HepG2 (cell line): ENCODE results near the gene C9orf43. TPM values are rescaled to one million over a fixed set of nuclear protein-coding genes. Genes with fewer than 3 reads are reported as not detected.
A peak's percentile ranks its signal among the peaks of the same experiment; 100 is the strongest.

ENCODE experiments used
- BCLAF1 ChIP-seq: fragments of 450-650 bp; IDR thresholded peaks from 2 replicates; pipeline ENCODE4 v1.6.1; 2017; ENCODE audit warnings: mild to moderate bottlenecking
- HNRNPUL1 ChIP-seq: fragments of 200-400 bp; formaldehyde crosslinking; IDR thresholded peaks from 2 replicates; pipeline ENCODE4 v1.6.1; 2017; ENCODE audit warnings: low read depth, mild to moderate bottlenecking, low read length, moderate library complexity
- KAT7 ChIP-seq: IDR thresholded peaks from 2 replicates; pipeline ENCODE4 v1.6.1; 2018; ENCODE audit warnings: borderline replicate concordance, missing compliant biosample characterization
- KDM4B ChIP-seq: sonication (generic); formaldehyde crosslinking; IDR thresholded peaks from 2 replicates; pipeline ENCODE4 v1.4.0; 2020; ENCODE audit warnings: missing genetic modification reagents
- MTA3 ChIP-seq: sonication (generic); formaldehyde crosslinking; IDR thresholded peaks from 2 replicates; pipeline ENCODE4 v1.4.0; 2020; ENCODE audit warnings: missing genetic modification reagents
- SMARCC2 ChIP-seq: fragments of 450-650 bp; IDR thresholded peaks from 2 replicates; pipeline ENCODE4 v1.6.1; 2017; ENCODE audit warnings: antibody characterized with exemption, mild to moderate bottlenecking
- THAP7 ChIP-seq: sonication (generic); formaldehyde crosslinking; IDR thresholded peaks from 2 replicates; pipeline ENCODE4 v1.8.1; 2023; ENCODE audit warnings: mild to moderate bottlenecking, missing genetic modification reagents
- ZNF260 ChIP-seq: sonication (generic); formaldehyde crosslinking; IDR thresholded peaks from 2 replicates; pipeline ENCODE4 v1.4.0; 2020; ENCODE audit warnings: missing genetic modification reagents, low read depth, mild to moderate bottlenecking, borderline replicate concordance
- ZNF263 ChIP-seq: sonication (generic); formaldehyde crosslinking; IDR thresholded peaks from 2 replicates; pipeline ENCODE4 v1.4.0; 2020; ENCODE audit warnings: missing genetic modification reagents
- ZNF543 ChIP-seq: sonication (generic); formaldehyde crosslinking; IDR thresholded peaks from 2 replicates; pipeline ENCODE4 v1.4.0; 2020; ENCODE audit warnings: mild to moderate bottlenecking, missing genetic modification reagents
- ZNF580 ChIP-seq: IDR thresholded peaks from 2 replicates; pipeline ENCODE4 v1.6.1; 2016; ENCODE audit warnings: low read depth, borderline replicate concordance
- polyA plus RNA-seq, 8 experiments: library from polyadenylated mRNA; depleted of rRNA in 3 of 8; stranded (reverse) in 7 of 8; unstranded in 1 of 8; fragments of >200 nt; fragmentation: Illumina TruSeq in 4 of 8; extraction: Trizol in 4 of 8; gene quantifications; 2 replicates each; pipeline versions ENCODE4 v1.2.1 to v1.2.3, GENCODE V29; 2011 to 2016; ENCODE audit warnings: low read depth in 4 of 8, missing spikeins in 1 of 8, mixed read lengths in 1 of 8; ENCODE audit not compliant: insufficient read depth in 1 of 8
- total RNA-seq, 5 experiments: library from RNA; depleted of rRNA; stranded (reverse); fragments of >200 nt; fragmentation: Illumina TruSeq; extraction: Trizol; gene quantifications; 2 replicates each; pipeline ENCODE4 v1.2.3, GENCODE V29; 2016; ENCODE audit warnings: low read depth in 1 of 5
- TF ChIP-seq, protein P1 (sequence below): sonication (generic); formaldehyde crosslinking; IDR thresholded peaks from 2 replicates; pipeline ENCODE4 v1.5.1; 2020; ENCODE audit warnings: mild to moderate bottlenecking, missing genetic modification reagents, moderate library complexity
- TF ChIP-seq, protein P2 (sequence below): IDR thresholded peaks from 2 replicates; pipeline ENCODE4 v1.6.1; 2016; ENCODE audit warnings: missing biosample characterization, missing genetic modification reagents, low read depth
- TF ChIP-seq, protein P3 (sequence below): IDR thresholded peaks from 2 replicates; pipeline ENCODE4 v1.6.1; 2016; ENCODE audit warnings: missing genetic modification reagents, missing compliant biosample characterization
- TF ChIP-seq, protein P4 (sequence below): sonication (generic); formaldehyde crosslinking; IDR thresholded peaks from 2 replicates; pipeline ENCODE4 v1.4.0; 2020; ENCODE audit warnings: missing genetic modification reagents, borderline replicate concordance
- TF ChIP-seq, protein P5 (sequence below): sonication (generic); formaldehyde crosslinking; IDR thresholded peaks from 2 replicates; pipeline ENCODE4 v1.8.0; 2023; ENCODE audit warnings: mild to moderate bottlenecking, missing genetic modification reagents

Gene C9orf43
- total and polyA plus RNA-seq, 2 of the 13 experiments (the other 11 are each of a cell fraction or from before 2014, with no cell fraction given), result 0.24 to 0.31 TPM

- TF ChIP-seq, protein P1, sequence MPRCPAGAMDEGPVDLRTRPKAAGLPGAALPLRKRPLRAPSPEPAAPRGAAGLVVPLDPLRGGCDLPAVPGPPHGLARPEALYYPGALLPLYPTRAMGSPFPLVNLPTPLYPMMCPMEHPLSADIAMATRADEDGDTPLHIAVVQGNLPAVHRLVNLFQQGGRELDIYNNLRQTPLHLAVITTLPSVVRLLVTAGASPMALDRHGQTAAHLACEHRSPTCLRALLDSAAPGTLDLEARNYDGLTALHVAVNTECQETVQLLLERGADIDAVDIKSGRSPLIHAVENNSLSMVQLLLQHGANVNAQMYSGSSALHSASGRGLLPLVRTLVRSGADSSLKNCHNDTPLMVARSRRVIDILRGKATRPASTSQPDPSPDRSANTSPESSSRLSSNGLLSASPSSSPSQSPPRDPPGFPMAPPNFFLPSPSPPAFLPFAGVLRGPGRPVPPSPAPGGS (CRISPR knock-in tag), result no peak
- no peak for TF ChIP-seq THAP7
- TF ChIP-seq BCLAF1, result no peak
- peak; percentile 80 for TF ChIP-seq KAT7 (CRISPR knock-in tag)
- peak; percentile 72; the same call in 1 of the 2 replicates for TF ChIP-seq HNRNPUL1
- TF ChIP-seq, protein P2, sequence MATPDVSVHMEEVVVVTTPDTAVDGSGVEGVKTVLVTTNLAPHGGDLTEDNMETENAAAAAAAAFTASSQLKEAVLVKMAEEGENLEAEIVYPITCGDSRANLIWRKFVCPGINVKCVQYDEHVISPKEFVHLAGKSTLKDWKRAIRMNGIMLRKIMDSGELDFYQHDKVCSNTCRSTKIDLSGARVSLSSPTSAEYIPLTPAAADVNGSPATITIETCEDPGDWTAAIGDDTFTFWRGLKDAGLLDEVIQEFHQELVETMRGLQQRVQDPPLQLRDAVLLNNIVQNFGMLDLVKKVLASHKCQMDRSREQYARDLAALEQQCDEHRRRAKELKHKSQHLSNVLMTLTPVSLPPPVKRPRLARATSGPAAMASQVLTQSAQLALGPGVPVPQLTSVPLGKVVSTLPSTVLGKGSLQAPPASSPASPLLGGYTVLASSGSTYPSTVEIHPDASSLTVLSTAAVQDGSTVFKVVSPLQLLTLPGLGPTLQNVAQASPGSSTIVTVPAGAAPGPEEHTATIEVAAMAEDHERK (CRISPR knock-in tag), result no peak
- TF ChIP-seq, protein P3, sequence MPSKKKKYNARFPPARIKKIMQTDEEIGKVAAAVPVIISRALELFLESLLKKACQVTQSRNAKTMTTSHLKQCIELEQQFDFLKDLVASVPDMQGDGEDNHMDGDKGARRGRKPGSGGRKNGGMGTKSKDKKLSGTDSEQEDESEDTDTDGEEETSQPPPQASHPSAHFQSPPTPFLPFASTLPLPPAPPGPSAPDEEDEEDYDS (CRISPR knock-in tag), result peak; percentile 84
- peak; percentile 54; the same call in 1 of the 2 replicates for TF ChIP-seq ZNF263 (CRISPR knock-in tag)
- TF ChIP-seq ZNF543, result 0 out of 2 replicates have a peak, but pooled peaks have one; percentile 67
- no peak for TF ChIP-seq ZNF260 (CRISPR knock-in tag)
- TF ChIP-seq ZNF580 (CRISPR knock-in tag), result peak; percentile 89
- no peak for TF ChIP-seq SMARCC2
- TF ChIP-seq, protein P4, sequence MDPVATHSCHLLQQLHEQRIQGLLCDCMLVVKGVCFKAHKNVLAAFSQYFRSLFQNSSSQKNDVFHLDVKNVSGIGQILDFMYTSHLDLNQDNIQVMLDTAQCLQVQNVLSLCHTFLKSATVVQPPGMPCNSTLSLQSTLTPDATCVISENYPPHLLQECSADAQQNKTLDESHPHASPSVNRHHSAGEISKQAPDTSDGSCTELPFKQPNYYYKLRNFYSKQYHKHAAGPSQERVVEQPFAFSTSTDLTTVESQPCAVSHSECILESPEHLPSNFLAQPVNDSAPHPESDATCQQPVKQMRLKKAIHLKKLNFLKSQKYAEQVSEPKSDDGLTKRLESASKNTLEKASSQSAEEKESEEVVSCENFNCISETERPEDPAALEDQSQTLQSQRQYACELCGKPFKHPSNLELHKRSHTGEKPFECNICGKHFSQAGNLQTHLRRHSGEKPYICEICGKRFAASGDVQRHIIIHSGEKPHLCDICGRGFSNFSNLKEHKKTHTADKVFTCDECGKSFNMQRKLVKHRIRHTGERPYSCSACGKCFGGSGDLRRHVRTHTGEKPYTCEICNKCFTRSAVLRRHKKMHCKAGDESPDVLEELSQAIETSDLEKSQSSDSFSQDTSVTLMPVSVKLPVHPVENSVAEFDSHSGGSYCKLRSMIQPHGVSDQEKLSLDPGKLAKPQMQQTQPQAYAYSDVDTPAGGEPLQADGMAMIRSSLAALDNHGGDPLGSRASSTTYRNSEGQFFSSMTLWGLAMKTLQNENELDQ (CRISPR knock-in tag), result no peak
- TF ChIP-seq MTA3 (CRISPR knock-in tag), result no peak
- TF ChIP-seq KDM4B (CRISPR knock-in tag), result no peak
- TF ChIP-seq, protein P5, sequence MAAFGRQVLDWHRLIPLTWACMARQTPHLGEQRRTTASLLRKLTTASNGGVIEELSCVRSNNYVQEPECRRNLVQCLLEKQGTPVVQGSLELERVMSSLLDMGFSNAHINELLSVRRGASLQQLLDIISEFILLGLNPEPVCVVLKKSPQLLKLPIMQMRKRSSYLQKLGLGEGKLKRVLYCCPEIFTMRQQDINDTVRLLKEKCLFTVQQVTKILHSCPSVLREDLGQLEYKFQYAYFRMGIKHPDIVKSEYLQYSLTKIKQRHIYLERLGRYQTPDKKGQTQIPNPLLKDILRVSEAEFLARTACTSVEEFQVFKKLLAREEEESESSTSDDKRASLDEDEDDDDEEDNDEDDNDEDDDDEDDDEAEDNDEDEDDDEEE, result peak; percentile 83
Measured at GRCh38 chr9:113401027-113401792, 9.3 kb upstream of the C9orf43 start, which contains the start of gene ALAD (continued).
